ENCODE results near the gene PPP3CB.

- TF ChIP-seq, protein P1, sequence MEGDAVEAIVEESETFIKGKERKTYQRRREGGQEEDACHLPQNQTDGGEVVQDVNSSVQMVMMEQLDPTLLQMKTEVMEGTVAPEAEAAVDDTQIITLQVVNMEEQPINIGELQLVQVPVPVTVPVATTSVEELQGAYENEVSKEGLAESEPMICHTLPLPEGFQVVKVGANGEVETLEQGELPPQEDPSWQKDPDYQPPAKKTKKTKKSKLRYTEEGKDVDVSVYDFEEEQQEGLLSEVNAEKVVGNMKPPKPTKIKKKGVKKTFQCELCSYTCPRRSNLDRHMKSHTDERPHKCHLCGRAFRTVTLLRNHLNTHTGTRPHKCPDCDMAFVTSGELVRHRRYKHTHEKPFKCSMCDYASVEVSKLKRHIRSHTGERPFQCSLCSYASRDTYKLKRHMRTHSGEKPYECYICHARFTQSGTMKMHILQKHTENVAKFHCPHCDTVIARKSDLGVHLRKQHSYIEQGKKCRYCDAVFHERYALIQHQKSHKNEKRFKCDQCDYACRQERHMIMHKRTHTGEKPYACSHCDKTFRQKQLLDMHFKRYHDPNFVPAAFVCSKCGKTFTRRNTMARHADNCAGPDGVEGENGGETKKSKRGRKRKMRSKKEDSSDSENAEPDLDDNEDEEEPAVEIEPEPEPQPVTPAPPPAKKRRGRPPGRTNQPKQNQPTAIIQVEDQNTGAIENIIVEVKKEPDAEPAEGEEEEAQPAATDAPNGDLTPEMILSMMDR (IDR thresholded peaks at IDR 0.05; ENCODE audit: insufficient read depth, low read length, poor library complexity, severe bottlenecking), result no peak
- TF ChIP-seq EZH2phosphoT487 (conservative IDR thresholded peaks at IDR 0.05; ENCODE audit: low read length), result no peak
Measured at GRCh38 chr10:73414230-73414945, 81.4 kb downstream of the PPP3CB start.
